Osteoblast (primary cell): ENCODE data around the gene PNMA1. TPM values are rescaled to one million over a fixed set of nuclear protein-coding genes. Genes with fewer than 3 reads are reported as not detected.

Experiments
- DNase-seq: peaks from one replicate; pipeline ENCODE4 v3.0.0; 2011; ENCODE audit warnings: low spot score, mixed read lengths; ENCODE audit not compliant: insufficient read length; ENCODE audit errors: missing footprints
- H2AFZ ChIP-seq: 2 replicates; pipeline ENCODE4 v1.6.0; 2011; ENCODE audit warnings: mild to moderate bottlenecking, low read length
- H3K27ac ChIP-seq: 2 replicates; pipeline ENCODE4 v1.5.1; 2011; ENCODE audit warnings: mild to moderate bottlenecking, low read depth, low read length, moderate library complexity
- H3K27me3 ChIP-seq: 2 replicates; pipeline ENCODE4 v1.6.0; 2012; ENCODE audit warnings: mild to moderate bottlenecking, control low read depth, inconsistent platforms, low read length, moderate library complexity; ENCODE audit not compliant: insufficient read depth
- H3K36me3 ChIP-seq: 2 replicates; pipeline ENCODE4 v1.5.1; 2011; ENCODE audit warnings: mild to moderate bottlenecking, low read length, control low read depth, moderate library complexity; ENCODE audit not compliant: insufficient read depth
- H3K4me1 ChIP-seq: 2 replicates; pipeline ENCODE4 v1.5.1; 2011; ENCODE audit warnings: mild to moderate bottlenecking, low read length, control low read depth, moderate library complexity; ENCODE audit not compliant: insufficient read depth
- H3K4me2 ChIP-seq: 2 replicates; pipeline ENCODE4 v1.6.0; 2011; ENCODE audit warnings: mild to moderate bottlenecking, low read length; ENCODE audit not compliant: insufficient read depth
- H3K4me3 ChIP-seq: fragments of 200-600 bp; sonication (generic); 3 replicates; pipeline ENCODE4 v1.5.1; 2012; ENCODE audit warnings: mild to moderate bottlenecking, low read length, inconsistent platforms; ENCODE audit not compliant: insufficient read depth
- H3K79me2 ChIP-seq: 2 replicates; pipeline ENCODE4 v1.6.0; 2012; ENCODE audit warnings: mild to moderate bottlenecking, low read length, control low read depth, inconsistent platforms; ENCODE audit not compliant: insufficient read depth
- H3K9me3 ChIP-seq: 2 replicates; pipeline ENCODE4 v1.5.1; 2011; ENCODE audit warnings: low read depth, low read length, control low read depth
- H4K20me1 ChIP-seq: 2 replicates; pipeline ENCODE4 v1.6.0; 2012; ENCODE audit warnings: mild to moderate bottlenecking, low read length, control low read depth; ENCODE audit not compliant: insufficient read depth
- CTCF ChIP-seq: IDR thresholded peaks from 2 replicates; pipeline ENCODE4 v1.5.1; 2011; ENCODE audit warnings: mild to moderate bottlenecking, low read depth, low read length, moderate library complexity; ENCODE audit errors: extremely low read depth
- total RNA-seq: library from RNA; depleted of rRNA; stranded (reverse); fragments of >200 nt; gene quantifications from 2 replicates; pipeline ENCODE4 v1.2.3, GENCODE V29; 2012

Gene PNMA1
- total RNA-seq, 1 donor, result 40.2 TPM

- no peak overlapping the region for H3K4me3 ChIP-seq
- H3K4me1 ChIP-seq, result no peaks in the 10 kb centered on the region
- H2AFZ ChIP-seq, result no peak overlapping the region
- H3K9me3 ChIP-seq, result no peaks in the 10 kb centered on the region
- TF ChIP-seq CTCF, result no peak
- no peak overlapping the region for H3K4me2 ChIP-seq
- no peak for DNase-seq
- H3K36me3 ChIP-seq, result peaks cover 4% of the 10 kb centered on the region
- H3K79me2 ChIP-seq, result no peaks in the 10 kb centered on the region
- no peaks in the 10 kb centered on the region for H3K27me3 ChIP-seq
- H4K20me1 ChIP-seq, result peaks cover 2% of the 10 kb centered on the region
- no peak overlapping the region for H3K27ac ChIP-seq
Measured at GRCh38 chr14:73685328-73685727, 28.9 kb downstream of the PNMA1 start.

- Histone ChIP-seq H3K4me1 (no peaks in the 10 kb centered on the region), H3K36me3 (no peaks in the 10 kb centered on the region), H3K27ac (no peak overlapping the region), H3K79me2 (no peaks in the 10 kb centered on the region), H3K27me3 (no peaks in the 10 kb centered on the region), H2AFZ (no peak overlapping the region), H3K4me2 (no peak overlapping the region), H4K20me1 (peaks cover 2% of the 10 kb centered on the region), H3K9me3 (no peaks in the 10 kb centered on the region), H3K4me3 (no peak overlapping the region)
- DNase-seq, result no peak
- no peak for TF ChIP-seq CTCF
Measured at GRCh38 chr14:73684627-73685026, 29.6 kb downstream of the PNMA1 start.

- Histone ChIP-seq H3K36me3 (no peaks in the 10 kb centered on the region), H3K27ac (no peak overlapping the region), H3K4me2 (no peak overlapping the region), H3K9me3 (no peaks in the 10 kb centered on the region), H2AFZ (no peak overlapping the region), H4K20me1 (no peaks in the 10 kb centered on the region), H3K4me1 (no peaks in the 10 kb centered on the region), H3K4me3 (no peak overlapping the region), H3K27me3 (no peaks in the 10 kb centered on the region), H3K79me2 (no peaks in the 10 kb centered on the region)
- TF ChIP-seq CTCF, result no peak
- DNase-seq, result no peak
Measured at GRCh38 chr14:73680821-73681220, 33.4 kb downstream of the PNMA1 start.

GRCh38 chr14:73678698-73679097, 35.5 kb downstream of the PNMA1 start:
- no peak overlapping the region for H3K4me3 ChIP-seq
- no peak for DNase-seq
- no peak for TF ChIP-seq CTCF

More at GRCh38 chr14:73678698-73679097, 35.5 kb downstream of the PNMA1 start:
- Histone ChIP-seq H3K79me2 (no peaks in the 10 kb centered on the region), H3K36me3 (peaks cover 3% of the 10 kb centered on the region), H3K4me2 (no peak overlapping the region), H3K9me3 (no peaks in the 10 kb centered on the region), H3K27me3 (no peaks in the 10 kb centered on the region), H3K27ac (no peak overlapping the region), H2AFZ (no peak overlapping the region), H4K20me1 (no peaks in the 10 kb centered on the region), H3K4me1 (peaks cover 4% of the 10 kb centered on the region)
